Mesothelial cell of epicardium (in vitro differentiated cells): ENCODE results near the gene NAV2. TPM values are rescaled to one million over a fixed set of nuclear protein-coding genes. Genes with fewer than 3 reads are reported as not detected.

Experiments used
- DNase-seq, 2 experiments: peaks; one replicate each; pipeline ENCODE4 v3.0.0; 2021; ENCODE audit warnings: low spot score in 2 of 2; ENCODE audit not compliant: unreplicated experiment in 2 of 2
- H3K27ac Mint-ChIP-seq: 2 replicates; pipeline ENCODE4 v1.8.0; 2021; ENCODE audit warnings: mixed read lengths
- H3K27me3 Mint-ChIP-seq: 2 replicates; pipeline ENCODE4 v1.8.0; 2021; ENCODE audit warnings: low read depth, mixed read lengths
- H3K36me3 Mint-ChIP-seq: 2 replicates; pipeline ENCODE4 v1.8.0; 2021; ENCODE audit warnings: mixed read lengths
- H3K4me1 Mint-ChIP-seq: 2 replicates; pipeline ENCODE4 v1.8.0; 2021; ENCODE audit warnings: mixed read lengths
- H3K4me3 Mint-ChIP-seq: 2 replicates; pipeline ENCODE4 v1.8.0; 2021; ENCODE audit warnings: mild to moderate bottlenecking, moderate library complexity, mixed read lengths
- H3K9me3 Mint-ChIP-seq: 2 replicates; pipeline ENCODE4 v1.8.0; 2021; ENCODE audit warnings: mixed read lengths
- CTCF ChIP-seq: fragments of 200-600 bp; sonication (generic); IDR thresholded peaks from one replicate; pipeline ENCODE4 v1.5.0; 2021; ENCODE audit warnings: antibody characterized with exemption; ENCODE audit not compliant: unreplicated experiment
- total RNA-seq: library from RNA; stranded (reverse); gene quantifications from 3 replicates; pipeline ENCODE4 v1.2.1, GENCODE V29; 2021

Gene NAV2
- total RNA-seq, 1 donor from 2014 or later, result 69.8 TPM

GRCh38 chr11:20159466-20160381 is 447.1 kb downstream of the NAV2 start:
- Mint-ChIP-seq H3K27ac (no peak overlapping the region), H3K36me3 (no peaks in the 10 kb centered on the region), H3K4me3 (no peak overlapping the region), H3K9me3 (no peaks in the 10 kb centered on the region), H3K4me1 (peaks cover 34% of the 10 kb centered on the region), H3K27me3 (peaks cover 99% of the 10 kb centered on the region)
- no peak for DNase-seq
- TF ChIP-seq CTCF, result no peak

GRCh38 chr11:20160425-20161229 is 448.0 kb downstream of the NAV2 start, which contains the start of gene DBX1:
Gene DBX1 (minus strand): TSS chr11:20160475. CDS start chr11:20160324, 151 bp downstream.
- no peaks in the 10 kb centered on the region for H3K36me3 Mint-ChIP-seq
- peaks cover 99% of the 10 kb centered on the region for H3K27me3 Mint-ChIP-seq
- no peak within 1 kb of the TSS for H3K27ac Mint-ChIP-seq
- no peaks in the 10 kb centered on the region for H3K9me3 Mint-ChIP-seq
- no peak for TF ChIP-seq CTCF
- no peak for DNase-seq
- H3K4me3 Mint-ChIP-seq, result no peak within 1 kb of the TSS
- peaks cover 34% of the 10 kb centered on the region for H3K4me1 Mint-ChIP-seq

DNA sequence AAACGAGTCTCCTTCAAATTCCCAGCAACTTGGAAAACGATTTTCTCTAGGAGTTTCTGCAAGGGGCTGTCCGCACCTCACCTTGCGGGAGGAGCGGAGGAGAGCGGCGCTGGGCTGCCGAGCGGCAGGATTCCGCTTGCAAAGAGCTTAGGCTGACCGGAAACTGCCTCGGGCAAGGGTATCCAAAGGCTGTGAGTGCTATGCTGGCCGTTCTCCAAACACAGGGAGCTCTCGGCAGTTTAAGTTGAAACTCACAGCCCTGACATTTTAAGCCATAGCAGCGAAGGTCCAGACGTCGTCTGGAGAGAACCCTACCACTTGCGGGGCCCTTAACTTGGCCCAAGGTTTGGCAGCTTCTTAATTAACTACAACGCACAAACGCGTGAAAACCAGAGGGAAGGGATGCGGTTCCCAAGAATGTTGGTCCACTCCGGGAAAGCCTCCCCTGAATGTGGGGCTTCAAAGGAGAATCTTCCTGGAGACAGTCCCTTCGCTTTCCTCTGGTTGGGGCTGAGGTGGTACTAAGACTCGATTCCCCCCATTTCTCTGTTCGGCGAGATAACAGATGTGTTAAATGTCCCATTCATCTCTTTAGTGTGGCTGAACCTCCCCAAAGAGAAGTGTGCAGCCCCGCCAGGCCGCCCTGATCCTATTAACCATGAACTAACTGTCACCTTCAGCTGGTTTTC is 448.7 kb downstream of the NAV2 start:
- no peak overlapping the region for H3K27ac Mint-ChIP-seq
- no peaks in the 10 kb centered on the region for H3K9me3 Mint-ChIP-seq
- H3K4me1 Mint-ChIP-seq, result peaks cover 29% of the 10 kb centered on the region
- peaks cover 99% of the 10 kb centered on the region for H3K27me3 Mint-ChIP-seq
- no peaks in the 10 kb centered on the region for H3K36me3 Mint-ChIP-seq
- no peak for TF ChIP-seq CTCF
- no peak overlapping the region for H3K4me3 Mint-ChIP-seq
- DNase-seq, result no peak

DNA sequence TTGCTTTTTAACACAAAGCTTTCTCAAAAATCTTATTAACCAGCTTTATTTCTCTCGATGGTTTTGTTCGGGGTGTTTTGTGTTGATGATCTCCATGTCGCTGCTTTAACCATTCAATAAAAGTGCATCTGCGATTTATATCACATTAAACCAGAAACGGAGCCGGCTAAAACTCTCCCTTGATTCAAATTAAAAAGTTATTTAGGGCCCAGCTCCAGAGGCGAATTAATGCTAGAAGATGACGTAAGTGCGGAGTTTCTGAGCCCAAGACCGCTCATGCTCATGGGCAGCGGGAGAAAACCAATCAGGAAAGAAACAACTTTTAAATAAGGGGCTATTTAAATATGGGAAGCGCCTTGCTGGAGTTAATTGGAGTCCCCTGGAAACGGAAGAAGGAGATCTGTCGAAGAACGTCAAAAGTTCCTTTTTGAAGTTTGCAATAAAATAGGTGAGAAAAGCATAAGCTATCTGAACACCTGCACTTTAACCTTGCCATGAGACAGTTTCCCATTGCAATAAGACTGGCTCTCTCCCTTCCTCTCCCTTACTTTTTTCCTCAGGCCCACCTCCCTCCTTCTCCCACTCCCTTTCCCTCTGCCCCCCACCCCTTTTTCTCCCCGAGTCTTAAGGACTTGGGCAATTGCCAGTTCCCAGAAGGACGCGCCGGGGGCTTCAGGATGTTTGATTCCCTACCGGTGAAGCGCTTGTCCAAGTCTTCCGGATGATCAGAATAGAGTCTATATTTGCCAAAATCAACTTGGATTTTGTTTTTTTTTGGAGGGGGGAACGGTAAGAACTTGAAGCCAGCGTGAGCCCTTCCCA is 449.5 kb downstream of the NAV2 start:
- Mint-ChIP-seq H3K4me3 (no peak overlapping the region), H3K27ac (no peak overlapping the region), H3K27me3 (peaks cover 99% of the 10 kb centered on the region), H3K36me3 (no peaks in the 10 kb centered on the region), H3K9me3 (no peaks in the 10 kb centered on the region), H3K4me1 (peaks cover 28% of the 10 kb centered on the region)
- no peak for TF ChIP-seq CTCF
- DNase-seq, result no peak
